ENCODE data around the gene DKK1. TPM values are rescaled to one million over a fixed set of nuclear protein-coding genes. Genes with fewer than 3 reads are reported as not detected.

The DKK1 gene
- total RNA-seq (2022; extraction: Qiagen RNA extraction) = 386 to 493 TPM (median 406 TPM) in 5 replicates

DNA sequence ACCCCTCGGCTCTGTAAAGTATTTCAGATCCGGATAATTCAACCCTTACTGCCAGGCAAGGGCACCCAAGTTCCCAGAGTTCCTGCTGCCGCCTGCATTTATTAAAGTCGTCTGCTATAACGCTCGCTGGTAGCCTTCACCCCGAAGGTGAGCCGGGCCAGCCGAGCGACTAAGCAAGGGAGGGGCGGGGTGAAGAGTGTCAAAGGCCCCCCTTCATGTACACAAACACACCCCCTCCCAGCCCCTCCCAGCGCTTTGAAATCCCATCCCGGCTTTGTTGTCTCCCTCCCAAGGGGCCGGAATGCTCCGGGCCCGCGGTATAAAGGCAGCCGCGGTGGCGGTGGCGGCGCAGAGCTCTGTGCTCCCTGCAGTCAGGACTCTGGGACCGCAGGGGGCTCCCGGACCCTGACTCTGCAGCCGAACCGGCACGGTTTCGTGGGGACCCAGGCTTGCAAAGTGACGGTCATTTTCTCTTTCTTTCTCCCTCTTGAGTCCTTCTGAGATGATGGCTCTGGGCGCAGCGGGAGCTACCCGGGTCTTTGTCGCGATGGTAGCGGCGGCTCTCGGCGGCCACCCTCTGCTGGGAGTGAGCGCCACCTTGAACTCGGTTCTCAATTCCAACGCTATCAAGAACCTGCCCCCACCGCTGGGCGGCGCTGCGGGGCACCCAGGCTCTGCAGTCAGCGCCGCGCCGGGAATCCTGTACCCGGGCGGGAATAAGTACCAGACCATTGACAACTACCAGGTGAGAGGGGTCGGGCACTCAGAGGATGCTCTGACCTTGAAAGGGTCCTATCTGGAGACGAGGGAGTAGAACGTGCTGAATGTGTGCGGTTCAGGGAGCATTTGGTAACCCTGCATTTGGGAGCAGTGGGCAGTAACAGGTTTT lies at the start of gene DKK1:
Gene DKK1 (plus strand): TSS at position 349 of the 889 bp plus-strand sequence. CDS start 154 bp downstream, at position 503.

